ENCODE results near the gene UBA1. TPM values are rescaled to one million over a fixed set of nuclear protein-coding genes. Genes with fewer than 3 reads are reported as not detected.

Gene UBA1
- total and polyA plus RNA-seq, 2 donors (not counting 3 experiments of a cell fraction or from before 2014, with no cell fraction given): 237 to 297 TPM

- H3K4me3 ChIP-seq (replicated peaks in 1 of 3; ENCODE audit: insufficient read depth in 1 of 3, low read depth in 1 of 3, low read length in 3 of 3): no peak overlapping the region
- peaks cover 16% of the 10 kb centered on the region for H3K79me2 ChIP-seq (ENCODE audit: control insufficient read depth, insufficient read depth, low read length)
- H3K9me3 ChIP-seq (replicated peaks; ENCODE audit: control insufficient read depth, insufficient read depth, low read length): no peaks in the 10 kb centered on the region
- intact Hi-C loops (cut with micrococcal nuclease) (no loop called here), dilution Hi-C loops (cut with MboI; ENCODE audit: extremely low pct_ligation_motif_present, low sequenced_read_pairs) (no loop called here)
- ChIA-PET POLR2A (no interaction called here), CTCF (no interaction called here)
- no peak overlapping the region for H3K27ac ChIP-seq (ENCODE audit: insufficient read depth, low read depth, low read length)
- DNase-seq (ENCODE audit: low read depth, low spot score) (no peak), FAIRE-seq (peak; percentile 85)
- no peaks in the 10 kb centered on the region for H3K27me3 ChIP-seq (ENCODE audit: control insufficient read depth in 2 of 2, insufficient read depth in 2 of 2, low read length in 2 of 2)
- no peak overlapping the region for H2AFZ ChIP-seq (ENCODE audit: low read depth, low read length)
- H3K9ac ChIP-seq (replicated peaks; ENCODE audit: extremely low read depth, insufficient read depth, low read length): no peak overlapping the region
- no TSS peak for BruUV-seq (replicated peaks)
- H4K20me1 ChIP-seq (replicated peaks; ENCODE audit: control insufficient read depth, extremely low read depth, insufficient read depth, low read length): no peaks in the 10 kb centered on the region
- H3K4me1 ChIP-seq (ENCODE audit: control insufficient read depth, extremely low read depth, insufficient read depth, low read length): no peaks in the 10 kb centered on the region
- H3K9me1 ChIP-seq (replicated peaks; ENCODE audit: control insufficient read depth, extremely low read depth, insufficient read depth, low read length): no peaks in the 10 kb centered on the region
- no peak overlapping the region for H3K4me2 ChIP-seq (ENCODE audit: insufficient read depth, low read length)
- H3K36me3 ChIP-seq (ENCODE audit: control insufficient read depth in 2 of 2, extremely low read depth in 1 of 2, insufficient read depth in 2 of 2, low read length in 2 of 2): peaks cover 0 to 16% of the 10 kb centered on the region in 2 experiments
- TF ChIP-seq JUN (IDR thresholded peaks at IDR 0.05; ENCODE audit: borderline replicate concordance, insufficient read depth, insufficient read length, low read depth) (no peak), POLR2AphosphoS5 (IDR thresholded peaks at IDR 0.05; ENCODE audit: insufficient read depth, low read depth, low read length) (no peak), FOS (IDR thresholded peaks at IDR 0.05; ENCODE audit: borderline replicate concordance, insufficient read depth, low read length) (no peak), POLR2A (IDR thresholded peaks at IDR 0.05; ENCODE audit: low read depth, low read length) (no peak), MAX (IDR thresholded peaks at IDR 0.05; ENCODE audit: insufficient read depth, insufficient read length) (no peak), MYC (IDR thresholded peaks at IDR 0.05; ENCODE audit: low read depth, low read length) (no peak), EZH2 (IDR thresholded peaks at IDR 0.05; ENCODE audit: borderline replicate concordance, low read depth, low read length, severe bottlenecking) (no peak), GATA2 (IDR thresholded peaks at IDR 0.05; ENCODE audit: insufficient read depth, insufficient read length, low read depth, low read length) (no peak), CTCF (IDR thresholded peaks at IDR 0.05; ENCODE audit: extremely low read depth in 1 of 2, insufficient read depth in 1 of 2, low read depth in 1 of 2, low read length in 2 of 2) (no peak)
These were observed 27.5 kb upstream of the UBA1 start for GRCh38 chrX:47166126-47166525.

Data from endothelial cell of umbilical vein (primary cell).